A549 (cell line): Measurements from ENCODE around the gene EDARADD. TPM values are rescaled to one million over a fixed set of nuclear protein-coding genes. Genes with fewer than 3 reads are reported as not detected.

Experiments used
- ATAC-seq, 2 experiments: fragments of 200-7000 bp in 1 of 2; fragments of >200 bp in 1 of 2; cut with Nextera tagmentation in 1 of 2; cut with Tn5 transposase in 1 of 2; 3 replicates each; pipeline versions ENCODE4 v1.8.0 to v1.9.1; 2018 to 2020; ENCODE audit warnings: mild to moderate bottlenecking in 1 of 2, moderate library complexity in 1 of 2
- CTCF ChIA-PET: fragments of 300-600 bp; sonication (Branson Sonifier 250); formaldehyde crosslinking; extraction: SDS; loops from one replicate; lab custom pipeline; 2021; ENCODE audit warnings: antibody characterized with exemption, inconsistent platforms; lab: Yijun Ruan, JAX
- POLR2A ChIA-PET: fragments of 350-600 bp; formaldehyde crosslinking; extraction: SDS; loops from one replicate; lab custom pipeline; 2021; ENCODE audit warnings: antibody characterized with exemption, inconsistent platforms; lab: Yijun Ruan, JAX
- DNase-seq, 2 experiments: peaks; one replicate each; pipeline versions ENCODE4 v3.0.0 to v3.0.0-alpha.2; 2011 to 2016; ENCODE audit warnings: low read depth in 1 of 2, low spot score in 1 of 2
- FAIRE-seq: peaks from 2 replicates; lab custom pipeline; 2011; peaks lifted over from hg19 to GRCh38; lab: Jason Lieb, UNC
- H3K27ac ChIP-seq, 2 experiments: fragments of >200 bp; sonication (Bioruptor Twin); formaldehyde crosslinking; 3 replicates each; pipeline ENCODE4 v1.5.1; 2016 to 2017
- H3K4me1 ChIP-seq: fragments of >200 bp; sonication (Bioruptor Twin); formaldehyde crosslinking; 3 replicates; pipeline ENCODE4 v1.6.1; 2016
- H3K4me2 ChIP-seq: fragments of >200 bp; sonication (Bioruptor Twin); formaldehyde crosslinking; 3 replicates; pipeline ENCODE4 v1.6.1; 2016
- H3K4me3 ChIP-seq: fragments of >200 bp; sonication (Bioruptor Twin); formaldehyde crosslinking; 3 replicates; pipeline ENCODE4 v1.5.1; 2016
- H3K9me3 ChIP-seq: fragments of >200 bp; sonication (Bioruptor Twin); formaldehyde crosslinking; 3 replicates; pipeline ENCODE4 v1.6.1; 2016
- BHLHE40 ChIP-seq: IDR thresholded peaks from 2 replicates; pipeline ENCODE4 v1.6.1; 2012; ENCODE audit warnings: low read depth, low read length, inconsistent platforms
- CBX2 ChIP-seq: fragments of 200-600 bp; sonication (generic); IDR thresholded peaks from 2 replicates; pipeline ENCODE4 v1.6.1; 2016; ENCODE audit warnings: low read depth, mild to moderate bottlenecking, borderline replicate concordance
- E2F6 ChIP-seq: IDR thresholded peaks from 2 replicates; pipeline ENCODE4 v1.6.1; 2012; ENCODE audit warnings: low read depth, borderline replicate concordance
- EHF ChIP-seq: fragments of 250-450 bp; sonication (Bioruptor Pico); IDR thresholded peaks from 2 replicates; pipeline ENCODE4 v1.5.0; 2020; ENCODE audit warnings: mild to moderate bottlenecking
- HDAC2 ChIP-seq: fragments of 200-600 bp; sonication (generic); IDR thresholded peaks from 2 replicates; pipeline ENCODE4 v1.6.1; 2016
- HEYL ChIP-seq: fragments of 250-450 bp; sonication (Bioruptor Pico); IDR thresholded peaks from 2 replicates; pipeline ENCODE4 v1.8.0; 2021; ENCODE audit warnings: mild to moderate bottlenecking, moderate library complexity
- HOXB13 ChIP-seq: fragments of 250-450 bp; sonication (Bioruptor Pico); IDR thresholded peaks from 2 replicates; pipeline ENCODE4 v1.5.0; 2020; ENCODE audit warnings: low read depth, mild to moderate bottlenecking, moderate library complexity
- HOXB5 ChIP-seq: fragments of 250-450 bp; sonication (Bioruptor Pico); IDR thresholded peaks from 2 replicates; pipeline ENCODE4 v1.5.0; 2020; ENCODE audit warnings: mild to moderate bottlenecking, moderate library complexity
- JUN ChIP-seq, 2 experiments: fragments of >200 bp; sonication (Bioruptor Twin); formaldehyde crosslinking; IDR thresholded peaks; 2 replicates in 1 of 2; 3 replicates in 1 of 2; pipeline ENCODE4 v1.6.1; 2016 to 2017
- JUNB ChIP-seq: fragments of >200 bp; sonication (Bioruptor Twin); formaldehyde crosslinking; IDR thresholded peaks from 2 replicates; pipeline ENCODE4 v1.6.1; 2016
- NR3C1 ChIP-seq: fragments of >200 bp; sonication (Bioruptor Twin); formaldehyde crosslinking; IDR thresholded peaks from 3 replicates; pipeline ENCODE4 v1.6.1; 2017
- RAD21 ChIP-seq, 2 experiments: fragments of >200 bp in 1 of 2; sonication (Bioruptor Twin) in 1 of 2; formaldehyde crosslinking in 1 of 2; IDR thresholded peaks in 1 of 2; conservative IDR thresholded peaks in 1 of 2; 2 replicates in 1 of 2; 3 replicates in 1 of 2; pipeline ENCODE4 v1.6.1; 2012 to 2018; ENCODE audit warnings: inconsistent platforms in 1 of 2
- SMC3 ChIP-seq: fragments of >200 bp; sonication (Bioruptor Twin); formaldehyde crosslinking; IDR thresholded peaks from 3 replicates; pipeline ENCODE4 v1.6.1; 2018; ENCODE audit warnings: inconsistent platforms
- SREBF2 ChIP-seq: fragments of 450-650 bp; IDR thresholded peaks from 2 replicates; pipeline ENCODE4 v1.6.1; 2014; ENCODE audit warnings: mild to moderate bottlenecking, moderate library complexity
- TFCP2L1 ChIP-seq: fragments of 250-450 bp; sonication (Bioruptor Pico); IDR thresholded peaks from 2 replicates; pipeline ENCODE4 v1.5.0; 2021; ENCODE audit warnings: mild to moderate bottlenecking
- TP53 ChIP-seq: fragments of 250-450 bp; sonication (Bioruptor Pico); IDR thresholded peaks from 2 replicates; pipeline ENCODE4 v1.5.0; 2021; ENCODE audit warnings: mild to moderate bottlenecking, moderate library complexity
- WGBS: methylation state at CpG from one replicate; pipeline ENCODE4 v1.1.6; 2017; ENCODE audit errors: missing lambda C conversion rate; 5-methylcytosine and 5-hydroxymethylcytosine counted together
- polyA plus RNA-seq, 4 experiments: library from polyadenylated mRNA; depleted of rRNA in 3 of 4; stranded (reverse); fragments of >200 nt; fragmentation: RNase III in 1 of 4; extraction: RNeasy Plus Mini Kit Qiagen cat#74134 plus additional on column Dnase treatment in 1 of 4; gene quantifications; 2 replicates in 3 of 4; 3 replicates in 1 of 4; pipeline ENCODE4 v1.2.3, GENCODE V29; 2011 to 2017
- TF ChIP-seq, protein P1 (sequence below): fragments of 200-600 bp; sonication (generic); IDR thresholded peaks from 2 replicates; pipeline ENCODE4 v1.6.1; 2016; ENCODE audit warnings: antibody characterized with exemption, mild to moderate bottlenecking, moderate library complexity

Gene EDARADD
- polyA plus RNA-seq, 2 of the 4 experiments (the other 2 are of a cell fraction), result 2.1 to 5.8 TPM

- no peak for TF ChIP-seq TP53 (CRISPR knock-in tag)
- TF ChIP-seq JUN (IDR thresholded peaks at IDR 0.05), result no peak
- no peak for TF ChIP-seq SMC3
- TF ChIP-seq CBX2, result no peak
- no peak for TF ChIP-seq HOXB5 (CRISPR knock-in tag)
- Histone ChIP-seq H3K9me3 (no peaks in the 10 kb centered on the region), H3K4me2 (peak overlapping the region; percentile 73), H3K27ac (peak overlapping the region; percentile 62 to 72), H3K4me3 (no peak overlapping the region), H3K4me1 (peaks cover 52% of the 10 kb centered on the region)
- 42% methylated on average over 8 of the region's 8 CpGs for WGBS
- FAIRE-seq (no peak), ATAC-seq (peak; percentile 41 to 43; a peak in 5 of 6 replicates), DNase-seq (no peak)
- ChIA-PET CTCF (interaction anchor here (0.6 to 0.9 kb wide), 2 partner anchors 27 to 295 kb away, joined by 3 read pairs; no protein-coding TSS in a partner anchor), POLR2A (no interaction called here)
These were observed 6.0 kb downstream of the EDARADD start for GRCh38 chr1:236400061-236400603.

DNA sequence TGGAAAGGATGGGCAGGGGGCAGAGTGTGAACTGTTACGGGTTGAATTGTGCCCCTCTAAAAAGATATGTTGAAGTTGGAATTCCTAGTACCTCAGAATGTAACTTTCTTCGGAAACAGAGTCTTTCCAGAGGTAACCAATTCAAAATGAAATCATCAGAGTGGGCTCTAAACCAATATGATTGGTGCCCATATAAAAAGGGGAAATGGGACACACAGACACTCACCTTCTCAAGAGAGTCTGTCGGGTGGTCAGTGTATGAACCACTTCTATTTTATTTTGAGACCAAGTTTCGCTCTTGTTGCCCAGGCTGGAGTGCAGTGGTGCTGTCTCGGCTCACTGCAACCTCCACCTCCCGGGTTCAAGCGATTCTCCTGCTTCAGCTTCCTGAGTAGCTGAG is 7.6 kb downstream of the EDARADD start:
- FAIRE-seq, result no peak
- DNase-seq, result no peak
- CTCF ChIA-PET, result no interaction called here
- H3K4me3 ChIP-seq, result no peak overlapping the region
- no peaks in the 10 kb centered on the region for H3K9me3 ChIP-seq
- peak overlapping the region in 1 of 2 experiments; percentile 62; a peak in 1 of 6 replicates for H3K27ac ChIP-seq
- POLR2A ChIA-PET, result interaction anchor here (0.6 kb wide), 1 partner anchor 9 kb away, joined by 4 read pairs; no protein-coding TSS in a partner anchor
- ATAC-seq, result no peak
- 88% methylated on average over 7 of the region's 7 CpGs for WGBS
- peaks cover 46% of the 10 kb centered on the region for H3K4me1 ChIP-seq
- H3K4me2 ChIP-seq, result no peak overlapping the region
- TF ChIP-seq HOXB5 (CRISPR knock-in tag) (no peak), BHLHE40 (no peak), HOXB13 (CRISPR knock-in tag) (no peak), SREBF2 (no peak), JUNB (no peak), EHF (no peak)

DNA sequence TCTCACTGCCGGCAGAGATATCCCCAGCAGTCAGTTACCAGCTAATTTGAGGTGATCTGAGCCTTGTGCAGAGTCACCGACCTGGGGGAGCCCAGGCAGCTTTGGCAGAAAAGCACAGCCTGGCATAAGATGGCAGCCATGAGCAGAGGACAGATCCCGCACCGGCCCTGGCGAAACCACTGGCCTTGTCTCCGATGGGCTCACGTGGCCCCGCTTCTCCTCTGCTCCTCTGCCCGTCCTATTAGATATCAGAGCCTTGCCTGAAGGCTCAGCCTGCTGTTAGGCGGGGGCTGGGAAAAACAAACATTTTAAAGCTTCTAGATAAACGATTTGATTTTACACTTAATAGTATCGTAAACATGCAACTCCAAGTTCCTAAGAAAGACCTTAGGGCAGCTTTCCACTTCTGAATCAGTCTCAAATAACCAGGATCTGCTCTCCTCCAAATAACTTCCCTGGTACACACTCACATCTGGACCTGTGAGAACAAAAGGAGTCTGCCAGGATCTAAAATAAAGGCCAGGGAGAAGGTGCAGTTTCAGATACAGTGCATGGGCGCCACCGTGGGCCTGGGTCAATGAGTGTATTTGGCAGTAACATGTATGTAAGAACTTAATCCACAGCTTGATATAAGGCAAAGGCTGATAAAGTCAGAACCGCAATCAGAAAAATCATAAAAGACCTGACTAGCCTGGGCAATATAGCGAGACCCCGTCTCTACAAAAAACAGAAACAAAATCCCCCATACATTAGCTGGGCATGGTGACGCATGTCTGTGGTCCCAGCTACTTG is 10.0 kb downstream of the EDARADD start:
- DNase-seq (no peak), FAIRE-seq (no peak), ATAC-seq (no peak)
- Histone ChIP-seq H3K4me2 (peak overlapping the region; percentile 18; the same call in 1 of the 3 replicates), H3K4me1 (peaks cover 30% of the 10 kb centered on the region), H3K27ac (peak overlapping the region in 1 of 2 experiments; percentile 21; a peak in 1 of 6 replicates), H3K4me3 (no peak overlapping the region), H3K9me3 (no peaks in the 10 kb centered on the region)
- ChIA-PET POLR2A (no interaction called here), CTCF (no interaction called here)
- 69% methylated on average over 18 of the region's 18 CpGs for WGBS
- TF ChIP-seq, protein P1, sequence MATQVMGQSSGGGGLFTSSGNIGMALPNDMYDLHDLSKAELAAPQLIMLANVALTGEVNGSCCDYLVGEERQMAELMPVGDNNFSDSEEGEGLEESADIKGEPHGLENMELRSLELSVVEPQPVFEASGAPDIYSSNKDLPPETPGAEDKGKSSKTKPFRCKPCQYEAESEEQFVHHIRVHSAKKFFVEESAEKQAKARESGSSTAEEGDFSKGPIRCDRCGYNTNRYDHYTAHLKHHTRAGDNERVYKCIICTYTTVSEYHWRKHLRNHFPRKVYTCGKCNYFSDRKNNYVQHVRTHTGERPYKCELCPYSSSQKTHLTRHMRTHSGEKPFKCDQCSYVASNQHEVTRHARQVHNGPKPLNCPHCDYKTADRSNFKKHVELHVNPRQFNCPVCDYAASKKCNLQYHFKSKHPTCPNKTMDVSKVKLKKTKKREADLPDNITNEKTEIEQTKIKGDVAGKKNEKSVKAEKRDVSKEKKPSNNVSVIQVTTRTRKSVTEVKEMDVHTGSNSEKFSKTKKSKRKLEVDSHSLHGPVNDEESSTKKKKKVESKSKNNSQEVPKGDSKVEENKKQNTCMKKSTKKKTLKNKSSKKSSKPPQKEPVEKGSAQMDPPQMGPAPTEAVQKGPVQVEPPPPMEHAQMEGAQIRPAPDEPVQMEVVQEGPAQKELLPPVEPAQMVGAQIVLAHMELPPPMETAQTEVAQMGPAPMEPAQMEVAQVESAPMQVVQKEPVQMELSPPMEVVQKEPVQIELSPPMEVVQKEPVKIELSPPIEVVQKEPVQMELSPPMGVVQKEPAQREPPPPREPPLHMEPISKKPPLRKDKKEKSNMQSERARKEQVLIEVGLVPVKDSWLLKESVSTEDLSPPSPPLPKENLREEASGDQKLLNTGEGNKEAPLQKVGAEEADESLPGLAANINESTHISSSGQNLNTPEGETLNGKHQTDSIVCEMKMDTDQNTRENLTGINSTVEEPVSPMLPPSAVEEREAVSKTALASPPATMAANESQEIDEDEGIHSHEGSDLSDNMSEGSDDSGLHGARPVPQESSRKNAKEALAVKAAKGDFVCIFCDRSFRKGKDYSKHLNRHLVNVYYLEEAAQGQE, result no peak
- TF ChIP-seq NR3C1 (no peak), TFCP2L1 (CRISPR knock-in tag) (no peak), SREBF2 (no peak), RAD21 (conservative IDR thresholded peaks at IDR 0.05 in 1 of 2, IDR thresholded peaks at IDR 0.05 in 1 of 2) (no peak), HOXB5 (CRISPR knock-in tag) (no peak), HEYL (CRISPR knock-in tag) (no peak), JUN (IDR thresholded peaks at IDR 0.05) (no peak), E2F6 (no peak), HDAC2 (no peak)
